ENCODE data around the gene CNOT1.
A peak's percentile ranks its signal among the peaks of the same experiment; 100 is the strongest.

CNOT1 gene

GRCh38 chr16:58515125-58515870 lies 114.3 kb downstream of the CNOT1 start, which contains the start of gene SETD6:
SETD6 (plus strand) TSS chr16:58515517; CDS start chr16:58515538, 21 bp downstream.
- DNase-seq: peak; percentile 74 to 80

GRCh38 chr16:58513874-58514273 lies 115.8 kb downstream of the CNOT1 start:
- no peak for DNase-seq

- peak; percentile 62 to 68 for DNase-seq
Measured at GRCh38 chr16:58511933-58512815, 117.5 kb downstream of the CNOT1 start.

GRCh38 chr16:58510776-58511628 lies 118.6 kb downstream of the CNOT1 start:
- no peak for DNase-seq

- no peak for DNase-seq
Measured at GRCh38 chr16:58510097-58510775, 119.4 kb downstream of the CNOT1 start.

GRCh38 chr16:58509256-58510096 lies 120.2 kb downstream of the CNOT1 start:
- no peak for DNase-seq

- DNase-seq: no peak
Measured at GRCh38 chr16:58508671-58509251, 120.9 kb downstream of the CNOT1 start.

- DNase-seq: no peak
Measured at GRCh38 chr16:58507963-58508670, 121.5 kb downstream of the CNOT1 start.

- no peak for DNase-seq
Measured at GRCh38 chr16:58507195-58507962, 122.2 kb downstream of the CNOT1 start.

GRCh38 chr16:58506241-58507194 lies 123.1 kb downstream of the CNOT1 start:
- DNase-seq: no peak

- DNase-seq: no peak
Measured at GRCh38 chr16:58503863-58504688, 125.5 kb downstream of the CNOT1 start.

GRCh38 chr16:58503166-58503862 lies 126.3 kb downstream of the CNOT1 start:
- DNase-seq: no peak

- DNase-seq: no peak
Measured at GRCh38 chr16:58502217-58502921, 127.3 kb downstream of the CNOT1 start.

- peak; percentile 30 to 47 for DNase-seq
Measured at GRCh38 chr16:58501242-58502131, 128.1 kb downstream of the CNOT1 start.
